ENCODE results near the gene FXYD7.
"Not testable (repeated sequence)": the region's sequence is repeated elsewhere in the genome, so short reads cannot be mapped to it uniquely, and the experiment has no call there.

FXYD7 gene

GRCh38 chr19:35176181-35176570 is 33.1 kb downstream of the FXYD7 start:
- peaks cover 5% of the 10 kb centered on the region for H3K36me3 ChIP-seq (ENCODE audit: control insufficient read depth, insufficient read depth, low read length)
- H3K27me3 ChIP-seq (replicated peaks; ENCODE audit: control insufficient read depth, insufficient read depth, low read length, poor library complexity, severe bottlenecking) = no peaks in the 10 kb centered on the region
- no peak overlapping the region for H3K4me3 ChIP-seq (ENCODE audit: insufficient read depth, low read depth, low read length, poor library complexity, severe bottlenecking)
- H3K4me1 ChIP-seq (ENCODE audit: control insufficient read depth, insufficient read depth, low read length, poor library complexity, severe bottlenecking) = peaks cover 10% of the 10 kb centered on the region
- no peak overlapping the region for H3K27ac ChIP-seq (ENCODE audit: insufficient read depth, low read length, poor library complexity, severe bottlenecking)
- no peaks in the 10 kb centered on the region for H3K9me3 ChIP-seq (ENCODE audit: control insufficient read depth, low read length)
- no peak for DNase-seq

DNA sequence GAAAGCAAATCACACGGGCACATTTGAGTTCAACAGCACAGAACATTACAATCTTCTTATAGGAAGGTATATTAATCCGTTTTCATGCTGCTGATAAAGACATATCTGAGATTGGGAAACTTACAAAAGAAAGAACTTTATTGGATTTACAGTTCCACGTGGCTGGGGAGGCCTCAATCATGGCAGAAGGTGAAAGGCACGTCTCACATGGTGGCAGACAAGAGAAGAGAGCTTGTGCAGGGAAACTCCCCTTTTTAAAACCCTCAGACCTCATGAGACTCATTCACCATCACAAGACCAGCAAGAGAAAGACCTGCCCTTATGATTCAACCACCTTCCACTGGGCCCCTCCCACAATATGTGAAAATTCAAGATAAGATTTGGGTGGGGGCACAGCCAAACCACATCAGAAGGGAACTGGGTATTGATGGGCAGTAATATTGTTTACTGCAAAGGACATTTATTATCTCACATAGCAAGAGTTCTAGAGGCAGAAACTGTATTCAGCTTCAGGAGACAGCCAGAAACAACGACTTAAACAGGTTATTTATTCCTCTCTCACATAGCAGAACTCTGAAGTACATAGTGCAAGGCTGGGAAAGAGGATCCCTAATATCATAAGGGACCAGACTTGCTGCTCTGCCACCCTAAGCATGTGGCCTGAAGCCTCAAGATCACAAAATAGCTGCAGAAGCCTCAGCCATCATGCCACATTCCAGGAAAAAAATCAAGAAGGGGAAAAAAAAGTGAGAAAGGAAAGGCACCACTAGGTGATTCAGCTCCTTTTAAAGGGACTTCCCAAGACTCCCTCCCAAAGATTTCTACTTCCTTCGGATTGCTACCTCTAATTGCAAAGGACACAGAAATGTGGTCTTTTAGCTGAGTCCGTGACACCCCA is 34.6 kb downstream of the FXYD7 start:
- DNase-seq = no peak
- H3K4me3 ChIP-seq (ENCODE audit: insufficient read depth, low read depth, low read length, poor library complexity, severe bottlenecking) = no peak overlapping the region
- H3K27ac ChIP-seq (ENCODE audit: insufficient read depth, low read length, poor library complexity, severe bottlenecking) = no peak overlapping the region
- no peaks in the 10 kb centered on the region for H3K27me3 ChIP-seq (replicated peaks; ENCODE audit: control insufficient read depth, insufficient read depth, low read length, poor library complexity, severe bottlenecking)
- H3K4me1 ChIP-seq (ENCODE audit: control insufficient read depth, insufficient read depth, low read length, poor library complexity, severe bottlenecking) = peaks cover 3% of the 10 kb centered on the region
- H3K36me3 ChIP-seq (ENCODE audit: control insufficient read depth, insufficient read depth, low read length) = peaks cover 2% of the 10 kb centered on the region
- H3K9me3 ChIP-seq (ENCODE audit: control insufficient read depth, low read length) = no peaks in the 10 kb centered on the region

DNA sequence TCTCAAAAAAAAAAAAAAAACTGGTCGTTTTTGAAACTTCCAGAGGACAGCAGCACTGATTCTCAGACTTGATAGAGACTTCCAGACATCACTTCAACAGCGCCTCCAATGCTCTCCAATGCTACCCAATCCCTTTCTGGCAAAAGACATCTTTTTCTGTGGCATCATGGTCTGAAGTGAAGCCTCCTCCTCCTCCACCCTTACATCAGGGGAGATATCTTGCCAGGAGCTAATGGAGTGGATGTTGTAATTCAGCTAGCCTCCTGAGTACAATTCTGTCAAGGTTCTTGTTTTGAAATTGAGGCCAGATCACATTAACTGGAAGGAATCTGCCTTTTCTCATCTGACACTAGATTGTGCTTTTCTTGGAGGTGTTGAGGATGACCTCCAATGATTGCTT is 35.6 kb downstream of the FXYD7 start:
- no peak overlapping the region for H3K4me3 ChIP-seq (ENCODE audit: insufficient read depth, low read depth, low read length, poor library complexity, severe bottlenecking)
- no peaks in the 10 kb centered on the region for H3K9me3 ChIP-seq (ENCODE audit: control insufficient read depth, low read length)
- H3K27ac ChIP-seq (ENCODE audit: insufficient read depth, low read length, poor library complexity, severe bottlenecking) = no peak overlapping the region
- no peaks in the 10 kb centered on the region for H3K36me3 ChIP-seq (ENCODE audit: control insufficient read depth, insufficient read depth, low read length)
- DNase-seq = no peak
- H3K27me3 ChIP-seq (replicated peaks; ENCODE audit: control insufficient read depth, insufficient read depth, low read length, poor library complexity, severe bottlenecking) = no peaks in the 10 kb centered on the region
- peaks cover 3% of the 10 kb centered on the region for H3K4me1 ChIP-seq (ENCODE audit: control insufficient read depth, insufficient read depth, low read length, poor library complexity, severe bottlenecking)

GRCh38 chr19:35179830-35180229 is 36.8 kb downstream of the FXYD7 start:
- Histone ChIP-seq H3K9me3 (ENCODE audit: control insufficient read depth, low read length) (no peaks in the 10 kb centered on the region), H3K27me3 (replicated peaks; ENCODE audit: control insufficient read depth, insufficient read depth, low read length, poor library complexity, severe bottlenecking) (no peaks in the 10 kb centered on the region), H3K36me3 (ENCODE audit: control insufficient read depth, insufficient read depth, low read length) (no peaks in the 10 kb centered on the region), H3K4me1 (ENCODE audit: control insufficient read depth, insufficient read depth, low read length, poor library complexity, severe bottlenecking) (peaks cover 3% of the 10 kb centered on the region), H3K4me3 (ENCODE audit: insufficient read depth, low read depth, low read length, poor library complexity, severe bottlenecking) (peak overlapping the region; percentile 13), H3K27ac (ENCODE audit: insufficient read depth, low read length, poor library complexity, severe bottlenecking) (no peak overlapping the region)
- no peak for DNase-seq

DNA sequence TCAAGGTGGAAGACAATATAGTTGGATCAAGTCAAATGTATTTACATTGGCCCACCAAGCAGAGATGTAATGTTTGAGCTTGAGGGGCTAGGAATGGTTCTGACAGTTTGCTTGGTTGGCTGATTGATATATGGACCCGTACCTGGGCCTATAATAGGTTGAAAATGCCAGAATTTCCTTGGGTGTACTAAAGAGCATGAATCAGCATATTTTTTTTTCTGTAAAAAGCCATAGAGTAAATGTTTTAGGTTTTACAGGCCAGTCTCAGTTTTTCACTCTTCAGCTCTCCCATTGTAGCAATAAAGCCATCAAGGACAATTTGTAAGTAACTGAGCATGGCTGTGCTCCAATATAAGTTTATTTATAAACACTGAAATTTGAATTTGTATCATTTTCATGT is 38.3 kb downstream of the FXYD7 start:
- Histone ChIP-seq H3K27ac (ENCODE audit: insufficient read depth, low read length, poor library complexity, severe bottlenecking) (no peak overlapping the region), H3K36me3 (ENCODE audit: control insufficient read depth, insufficient read depth, low read length) (no peaks in the 10 kb centered on the region), H3K4me3 (ENCODE audit: insufficient read depth, low read depth, low read length, poor library complexity, severe bottlenecking) (no peak overlapping the region), H3K27me3 (replicated peaks; ENCODE audit: control insufficient read depth, insufficient read depth, low read length, poor library complexity, severe bottlenecking) (no peaks in the 10 kb centered on the region), H3K4me1 (ENCODE audit: control insufficient read depth, insufficient read depth, low read length, poor library complexity, severe bottlenecking) (peaks cover 3% of the 10 kb centered on the region), H3K9me3 (ENCODE audit: control insufficient read depth, low read length) (no peaks in the 10 kb centered on the region)
- no peak for DNase-seq

- no peaks in the 10 kb centered on the region for H3K9me3 ChIP-seq (ENCODE audit: control insufficient read depth, low read length)
- H3K27me3 ChIP-seq (replicated peaks; ENCODE audit: control insufficient read depth, insufficient read depth, low read length, poor library complexity, severe bottlenecking) = no peaks in the 10 kb centered on the region
- no peak for DNase-seq
- no peak overlapping the region for H3K4me3 ChIP-seq (ENCODE audit: insufficient read depth, low read depth, low read length, poor library complexity, severe bottlenecking)
- H3K27ac ChIP-seq (ENCODE audit: insufficient read depth, low read length, poor library complexity, severe bottlenecking) = no peak overlapping the region
- H3K36me3 ChIP-seq (ENCODE audit: control insufficient read depth, insufficient read depth, low read length) = no peaks in the 10 kb centered on the region
- no peaks in the 10 kb centered on the region for H3K4me1 ChIP-seq (ENCODE audit: control insufficient read depth, insufficient read depth, low read length, poor library complexity, severe bottlenecking)
Measured at GRCh38 chr19:35184267-35184666, 41.2 kb downstream of the FXYD7 start.

DNA sequence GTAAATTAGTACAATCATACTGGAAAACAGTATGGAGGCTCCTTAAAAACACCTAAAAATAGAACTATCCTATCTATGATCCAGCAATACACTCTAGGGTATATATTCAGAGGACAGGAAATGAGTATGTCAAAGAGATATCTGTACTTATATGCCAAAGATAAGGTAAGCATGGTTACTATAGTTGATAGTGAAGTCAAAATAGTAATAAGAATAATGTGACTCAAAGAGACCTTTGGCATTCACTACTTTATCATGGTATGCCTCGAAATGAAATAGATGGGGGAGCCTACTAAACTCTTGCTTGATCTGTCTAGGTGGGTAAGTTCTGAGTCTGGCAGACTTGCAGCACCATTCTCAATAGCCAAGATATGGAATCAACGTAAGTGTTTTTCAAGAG is 41.8 kb downstream of the FXYD7 start:
- Histone ChIP-seq H3K4me3 (ENCODE audit: insufficient read depth, low read depth, low read length, poor library complexity, severe bottlenecking) (no peak overlapping the region), H3K27ac (ENCODE audit: insufficient read depth, low read length, poor library complexity, severe bottlenecking) (no peak overlapping the region), H3K27me3 (replicated peaks; ENCODE audit: control insufficient read depth, insufficient read depth, low read length, poor library complexity, severe bottlenecking) (no peaks in the 10 kb centered on the region), H3K36me3 (ENCODE audit: control insufficient read depth, insufficient read depth, low read length) (no peaks in the 10 kb centered on the region), H3K9me3 (ENCODE audit: control insufficient read depth, low read length) (no peaks in the 10 kb centered on the region), H3K4me1 (ENCODE audit: control insufficient read depth, insufficient read depth, low read length, poor library complexity, severe bottlenecking) (no peaks in the 10 kb centered on the region)
- DNase-seq = no peak

GRCh38 chr19:35194012-35194984 is 51.2 kb downstream of the FXYD7 start:
- DNase-seq = no peak
- Histone ChIP-seq H3K4me1 (ENCODE audit: control insufficient read depth, insufficient read depth, low read length, poor library complexity, severe bottlenecking) (no peaks in the 10 kb centered on the region), H3K9me3 (ENCODE audit: control insufficient read depth, low read length) (no peaks in the 10 kb centered on the region), H3K4me3 (ENCODE audit: insufficient read depth, low read depth, low read length, poor library complexity, severe bottlenecking) (no peak overlapping the region), H3K27ac (ENCODE audit: insufficient read depth, low read length, poor library complexity, severe bottlenecking) (no peak overlapping the region), H3K27me3 (replicated peaks; ENCODE audit: control insufficient read depth, insufficient read depth, low read length, poor library complexity, severe bottlenecking) (no peaks in the 10 kb centered on the region), H3K36me3 (ENCODE audit: control insufficient read depth, insufficient read depth, low read length) (no peaks in the 10 kb centered on the region)

- Histone ChIP-seq H3K27ac (ENCODE audit: insufficient read depth, low read length, poor library complexity, severe bottlenecking) (no peak overlapping the region), H3K27me3 (replicated peaks; ENCODE audit: control insufficient read depth, insufficient read depth, low read length, poor library complexity, severe bottlenecking) (no peaks in the 10 kb centered on the region)
- DNase-seq = no peak
Measured at GRCh38 chr19:35195830-35196229, 52.8 kb downstream of the FXYD7 start.

GRCh38 chr19:35196861-35197260 is 53.8 kb downstream of the FXYD7 start:
- H3K36me3 ChIP-seq (ENCODE audit: control insufficient read depth, insufficient read depth, low read length); DNase-seq; H3K9me3 ChIP-seq (ENCODE audit: control insufficient read depth, low read length): not testable (repeated sequence)

More at GRCh38 chr19:35195830-35196229, 52.8 kb downstream of the FXYD7 start:
- H3K4me3 ChIP-seq (ENCODE audit: insufficient read depth, low read depth, low read length, poor library complexity, severe bottlenecking) = no peak overlapping the region
- no peaks in the 10 kb centered on the region for H3K9me3 ChIP-seq (ENCODE audit: control insufficient read depth, low read length)
- H3K36me3 ChIP-seq (ENCODE audit: control insufficient read depth, insufficient read depth, low read length) = no peaks in the 10 kb centered on the region
- no peaks in the 10 kb centered on the region for H3K4me1 ChIP-seq (ENCODE audit: control insufficient read depth, insufficient read depth, low read length, poor library complexity, severe bottlenecking)

More at GRCh38 chr19:35196861-35197260, 53.8 kb downstream of the FXYD7 start:
- H3K27me3 ChIP-seq (replicated peaks; ENCODE audit: control insufficient read depth, insufficient read depth, low read length, poor library complexity, severe bottlenecking); H3K4me3 ChIP-seq (ENCODE audit: insufficient read depth, low read depth, low read length, poor library complexity, severe bottlenecking); H3K27ac ChIP-seq (ENCODE audit: insufficient read depth, low read length, poor library complexity, severe bottlenecking); H3K4me1 ChIP-seq (ENCODE audit: control insufficient read depth, insufficient read depth, low read length, poor library complexity, severe bottlenecking): not testable (repeated sequence)
